GM23338 (cell line): ENCODE data around the gene DAZAP1. TPM values are rescaled to one million over a fixed set of nuclear protein-coding genes. Genes with fewer than 3 reads are reported as not detected.

Source experiments
- ATAC-seq: fragments of 200-7000 bp; cut with Tn5 transposase; 3 replicates; pipeline ENCODE4 v1.9.1; 2020
- DNase-seq: peaks from one replicate; pipeline ENCODE4 v3.0.0-alpha.2; 2015; ENCODE audit warnings: low spot score
- H2AFZ ChIP-seq: fragments of 200-600 bp; sonication (generic); 2 replicates; pipeline ENCODE4 v1.8.0; 2016; ENCODE audit warnings: antibody characterized with exemption, mild to moderate bottlenecking, moderate library complexity
- H3F3A ChIP-seq: fragments of 200-600 bp; sonication (generic); replicated peaks from 2 replicates; pipeline ENCODE4 v1.8.0; 2017; ENCODE audit warnings: antibody characterized with exemption, mixed run types, low read depth
- H3K27ac ChIP-seq: fragments of 200-600 bp; sonication (generic); 2 replicates; pipeline ENCODE4 v1.6.1; 2016; ENCODE audit warnings: low read depth
- H3K27me3 ChIP-seq: fragments of 200-600 bp; sonication (generic); 2 replicates; pipeline ENCODE4 v1.8.0; 2016; ENCODE audit warnings: mild to moderate bottlenecking, mixed run types, moderate library complexity; ENCODE audit not compliant: insufficient read depth
- H3K36me3 ChIP-seq: fragments of 200-600 bp; sonication (generic); 2 replicates; pipeline ENCODE4 v1.8.0; 2016; ENCODE audit warnings: mild to moderate bottlenecking; ENCODE audit not compliant: insufficient read depth
- H3K4me1 ChIP-seq: fragments of 200-600 bp; sonication (generic); 2 replicates; pipeline ENCODE4 v1.8.0; 2016; ENCODE audit warnings: mild to moderate bottlenecking, moderate library complexity; ENCODE audit not compliant: insufficient read depth
- H3K4me2 ChIP-seq: fragments of 200-600 bp; sonication (generic); 2 replicates; pipeline ENCODE4 v1.7.1; 2017; ENCODE audit warnings: mixed run types
- H3K4me3 ChIP-seq: fragments of 200-600 bp; sonication (generic); 2 replicates; pipeline ENCODE4 v1.6.1; 2016; ENCODE audit warnings: mixed run types
- H3K79me2 ChIP-seq: fragments of 200-600 bp; sonication (generic); replicated peaks from 2 replicates; pipeline ENCODE4 v1.8.0; 2017; ENCODE audit warnings: mild to moderate bottlenecking; ENCODE audit not compliant: insufficient read depth
- H3K9me2 ChIP-seq: fragments of 200-600 bp; sonication (generic); 2 replicates; pipeline ENCODE4 v1.8.0; 2017; ENCODE audit not compliant: insufficient read depth
- H4K20me1 ChIP-seq: fragments of 200-600 bp; sonication (generic); replicated peaks from 2 replicates; pipeline ENCODE4 v1.8.0; 2017; ENCODE audit warnings: mild to moderate bottlenecking; ENCODE audit not compliant: insufficient read depth
- H3K27ac Mint-ChIP-seq: 2 replicates; pipeline ENCODE4 v1.8.0; 2020; ENCODE audit warnings: inconsistent platforms, mild to moderate bottlenecking, moderate library complexity, mixed read lengths
- H3K27me3 Mint-ChIP-seq: 3 replicates; pipeline ENCODE4 v1.8.0; 2022; ENCODE audit warnings: low read depth, mild to moderate bottlenecking, moderate library complexity, mixed read lengths, inconsistent platforms; ENCODE audit not compliant: insufficient read depth, poor library complexity
- H3K36me3 Mint-ChIP-seq: 3 replicates; pipeline ENCODE4 v1.8.0; 2021; ENCODE audit warnings: low read depth, mild to moderate bottlenecking, inconsistent platforms, moderate library complexity, mixed read lengths
- H3K4me1 Mint-ChIP-seq: 3 replicates; pipeline ENCODE4 v1.8.0; 2020; ENCODE audit warnings: mild to moderate bottlenecking, inconsistent platforms, mixed read lengths
- H3K4me3 Mint-ChIP-seq: 3 replicates; pipeline ENCODE4 v1.8.0; 2021; ENCODE audit warnings: moderate library complexity, mild to moderate bottlenecking, inconsistent platforms, mixed read lengths
- H3K9me3 Mint-ChIP-seq: 3 replicates; pipeline ENCODE4 v1.8.0; 2020; ENCODE audit warnings: moderate library complexity, mild to moderate bottlenecking, inconsistent platforms, mixed read lengths
- CREB1 ChIP-seq: fragments of 250-450 bp; sonication (Bioruptor Pico); IDR thresholded peaks from 2 replicates; pipeline ENCODE4 v1.5.0; 2020; ENCODE audit warnings: low read depth, mild to moderate bottlenecking, moderate library complexity
- CTCF ChIP-seq, 2 experiments: fragments of 200-600 bp in 1 of 2; sonication (generic) in 1 of 2; conservative IDR thresholded peaks; 2 replicates each; pipeline versions ENCODE4 v1.5.1 to v1.6.1; 2016 to 2017; ENCODE audit warnings: antibody characterized with exemption in 2 of 2, low read depth in 2 of 2, mild to moderate bottlenecking in 2 of 2, moderate library complexity in 1 of 2
- EZH2 ChIP-seq: fragments of 200-600 bp; sonication (generic); IDR thresholded peaks from one replicate; pipeline ENCODE4 v1.8.0; 2017; ENCODE audit warnings: antibody characterized with exemption, mild to moderate bottlenecking, low read depth; ENCODE audit not compliant: unreplicated experiment
- EZH2phosphoT487 ChIP-seq: fragments of 200-600 bp; sonication (generic); IDR thresholded peaks from one replicate; pipeline ENCODE4 v1.8.1; 2018; ENCODE audit warnings: antibody characterized with exemption; ENCODE audit not compliant: unreplicated experiment
- JUNB ChIP-seq: IDR thresholded peaks from one replicate; pipeline ENCODE4 v1.6.1; 2016; ENCODE audit warnings: antibody characterized with exemption; ENCODE audit not compliant: unreplicated experiment
- NANOG ChIP-seq: IDR thresholded peaks from 2 replicates; pipeline ENCODE4 v1.6.1; 2016; ENCODE audit warnings: antibody characterized with exemption, borderline replicate concordance
- POLR2AphosphoS5 ChIP-seq: IDR thresholded peaks from 2 replicates; pipeline ENCODE4 v1.6.1; 2016; ENCODE audit warnings: antibody characterized with exemption, low read depth
- REST ChIP-seq: IDR thresholded peaks from one replicate; pipeline ENCODE4 v1.6.1; 2018; ENCODE audit warnings: antibody characterized with exemption; ENCODE audit not compliant: unreplicated experiment
- STAT1 ChIP-seq: IDR thresholded peaks from one replicate; pipeline ENCODE4 v1.6.1; 2016; ENCODE audit warnings: antibody characterized with exemption; ENCODE audit not compliant: unreplicated experiment
- ZNF114 ChIP-seq: fragments of 250-450 bp; sonication (Bioruptor Pico); IDR thresholded peaks from 2 replicates; pipeline ENCODE4 v1.5.0; 2020; ENCODE audit warnings: mild to moderate bottlenecking, moderate library complexity
- ZNF331 ChIP-seq: fragments of 250-450 bp; sonication (Bioruptor Pico); IDR thresholded peaks from 2 replicates; pipeline ENCODE4 v1.5.0; 2020; ENCODE audit warnings: low read depth, mild to moderate bottlenecking, moderate library complexity
- ZNF462 ChIP-seq: fragments of 250-450 bp; sonication (Bioruptor Pico); IDR thresholded peaks from 2 replicates; pipeline ENCODE4 v1.5.0; 2020; ENCODE audit warnings: mild to moderate bottlenecking, moderate library complexity
- polyA plus RNA-seq: library from polyadenylated mRNA; unstranded; fragments of >200 nt; fragmentation: Nextera tagmentation; extraction: Ambion mirVana; gene quantifications from 2 replicates; pipeline ENCODE4 v1.2.1, GENCODE V29; 2016
- total RNA-seq: library from RNA; depleted of rRNA; stranded (reverse); fragments of >200 nt; shearing (Covaris generic); gene quantifications from 2 replicates; pipeline ENCODE4 v1.2.3, GENCODE V29; 2014
- TF ChIP-seq, protein P1 (sequence below): IDR thresholded peaks from 2 replicates; pipeline ENCODE4 v1.6.1; 2016; ENCODE audit warnings: antibody characterized with exemption

The DAZAP1 gene
- total and polyA plus RNA-seq, 2 experiments from 2014 or later: 44.1 to 194 TPM

GRCh38 chr19:1438933-1439354, 31.6 kb downstream of the DAZAP1 start:
- TF ChIP-seq CTCF (conservative IDR thresholded peaks at IDR 0.05; ENCODE audit: low read depth in 2 of 2) (no peak), POLR2AphosphoS5 (no peak), STAT1 (no peak), ZNF331 (CRISPR knock-in tag) (no peak), EZH2phosphoT487 (no peak), EZH2 (no peak), NANOG (no peak), JUNB (no peak), ZNF114 (no peak), ZNF462 (CRISPR knock-in tag) (no peak), CREB1 (CRISPR knock-in tag) (no peak), REST (no peak)
- TF ChIP-seq, protein P1, sequence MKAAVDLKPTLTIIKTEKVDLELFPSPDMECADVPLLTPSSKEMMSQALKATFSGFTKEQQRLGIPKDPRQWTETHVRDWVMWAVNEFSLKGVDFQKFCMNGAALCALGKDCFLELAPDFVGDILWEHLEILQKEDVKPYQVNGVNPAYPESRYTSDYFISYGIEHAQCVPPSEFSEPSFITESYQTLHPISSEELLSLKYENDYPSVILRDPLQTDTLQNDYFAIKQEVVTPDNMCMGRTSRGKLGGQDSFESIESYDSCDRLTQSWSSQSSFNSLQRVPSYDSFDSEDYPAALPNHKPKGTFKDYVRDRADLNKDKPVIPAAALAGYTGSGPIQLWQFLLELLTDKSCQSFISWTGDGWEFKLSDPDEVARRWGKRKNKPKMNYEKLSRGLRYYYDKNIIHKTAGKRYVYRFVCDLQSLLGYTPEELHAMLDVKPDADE: no peak
- Mint-ChIP-seq H3K9me3 (no peaks in the 10 kb centered on the region; the same call in 2 of the 3 replicates), H3K4me3 (peak overlapping the region; percentile 97), H3K4me1 (peaks cover 20% of the 10 kb centered on the region), H3K27ac (peak overlapping the region; percentile 95), H3K27me3 (peaks cover 36% of the 10 kb centered on the region), H3K36me3 (peaks cover 55% of the 10 kb centered on the region)
- Histone ChIP-seq H3K79me2 (peaks cover 24% of the 10 kb centered on the region), H3K27me3 (no peaks in the 10 kb centered on the region), H3K4me1 (peaks cover 10% of the 10 kb centered on the region; the same call in 1 of the 2 replicates), H3F3A (peaks cover 78% of the 10 kb centered on the region), H3K4me3 (peak overlapping the region; percentile 97), H3K36me3 (peaks cover 24% of the 10 kb centered on the region), H3K9me2 (no peaks in the 10 kb centered on the region), H3K27ac (peak overlapping the region; percentile 80; the same call in 1 of the 2 replicates), H4K20me1 (peaks cover 38% of the 10 kb centered on the region), H2AFZ (no peak overlapping the region), H3K4me2 (peak overlapping the region; percentile 98)
- peak; percentile 11 for ATAC-seq
- no peak for DNase-seq
